SU-DHL-6 (cell line): ENCODE measurements around the gene POLE.

Experiments used
- EZH2phosphoT487 ChIP-seq: fragments of 200-600 bp; sonication (generic), shearing (Covaris generic); conservative IDR thresholded peaks from 2 replicates; pipeline ENCODE4 v1.6.1; 2018; ENCODE audit warnings: mild to moderate bottlenecking, antibody characterized with exemption, low read length, moderate library complexity, mixed read lengths
- TF ChIP-seq, protein P1 (sequence below): fragments of 200-600 bp; sonication (generic); IDR thresholded peaks from one replicate; pipeline ENCODE4 v1.5.1; 2017; ENCODE audit warnings: antibody characterized with exemption, mild to moderate bottlenecking, low read length, moderate library complexity; ENCODE audit not compliant: insufficient read depth, poor library complexity, severe bottlenecking

- TF ChIP-seq, protein P1, sequence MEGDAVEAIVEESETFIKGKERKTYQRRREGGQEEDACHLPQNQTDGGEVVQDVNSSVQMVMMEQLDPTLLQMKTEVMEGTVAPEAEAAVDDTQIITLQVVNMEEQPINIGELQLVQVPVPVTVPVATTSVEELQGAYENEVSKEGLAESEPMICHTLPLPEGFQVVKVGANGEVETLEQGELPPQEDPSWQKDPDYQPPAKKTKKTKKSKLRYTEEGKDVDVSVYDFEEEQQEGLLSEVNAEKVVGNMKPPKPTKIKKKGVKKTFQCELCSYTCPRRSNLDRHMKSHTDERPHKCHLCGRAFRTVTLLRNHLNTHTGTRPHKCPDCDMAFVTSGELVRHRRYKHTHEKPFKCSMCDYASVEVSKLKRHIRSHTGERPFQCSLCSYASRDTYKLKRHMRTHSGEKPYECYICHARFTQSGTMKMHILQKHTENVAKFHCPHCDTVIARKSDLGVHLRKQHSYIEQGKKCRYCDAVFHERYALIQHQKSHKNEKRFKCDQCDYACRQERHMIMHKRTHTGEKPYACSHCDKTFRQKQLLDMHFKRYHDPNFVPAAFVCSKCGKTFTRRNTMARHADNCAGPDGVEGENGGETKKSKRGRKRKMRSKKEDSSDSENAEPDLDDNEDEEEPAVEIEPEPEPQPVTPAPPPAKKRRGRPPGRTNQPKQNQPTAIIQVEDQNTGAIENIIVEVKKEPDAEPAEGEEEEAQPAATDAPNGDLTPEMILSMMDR, result no peak
- TF ChIP-seq EZH2phosphoT487, result no peak
Observed at GRCh38 chr12:132661972-132662371, 25.2 kb downstream of the POLE start.
